Measurements from ENCODE around the gene RPA1. TPM values are rescaled to one million over a fixed set of nuclear protein-coding genes. Genes with fewer than 3 reads are reported as not detected.

RPA1 gene
- total RNA-seq, 1 experiment from 2014 or later: 198 TPM

- no peak for TF ChIP-seq ZBTB33 (IDR thresholded peaks at IDR 0.05; ENCODE audit: extremely low read depth, insufficient replicate concordance, low read length)
- no peak for TF ChIP-seq CBX3 (IDR thresholded peaks at IDR 0.05; ENCODE audit: low read depth)
- no peak for TF ChIP-seq ELF1 (IDR thresholded peaks at IDR 0.05; ENCODE audit: borderline replicate concordance, low read depth)
- TF ChIP-seq RAD21 (IDR thresholded peaks at IDR 0.05; ENCODE audit: low read depth): no peak
Measured at GRCh38 chr17:1916963-1917715, 87.3 kb downstream of the RPA1 start (continued).

DNA sequence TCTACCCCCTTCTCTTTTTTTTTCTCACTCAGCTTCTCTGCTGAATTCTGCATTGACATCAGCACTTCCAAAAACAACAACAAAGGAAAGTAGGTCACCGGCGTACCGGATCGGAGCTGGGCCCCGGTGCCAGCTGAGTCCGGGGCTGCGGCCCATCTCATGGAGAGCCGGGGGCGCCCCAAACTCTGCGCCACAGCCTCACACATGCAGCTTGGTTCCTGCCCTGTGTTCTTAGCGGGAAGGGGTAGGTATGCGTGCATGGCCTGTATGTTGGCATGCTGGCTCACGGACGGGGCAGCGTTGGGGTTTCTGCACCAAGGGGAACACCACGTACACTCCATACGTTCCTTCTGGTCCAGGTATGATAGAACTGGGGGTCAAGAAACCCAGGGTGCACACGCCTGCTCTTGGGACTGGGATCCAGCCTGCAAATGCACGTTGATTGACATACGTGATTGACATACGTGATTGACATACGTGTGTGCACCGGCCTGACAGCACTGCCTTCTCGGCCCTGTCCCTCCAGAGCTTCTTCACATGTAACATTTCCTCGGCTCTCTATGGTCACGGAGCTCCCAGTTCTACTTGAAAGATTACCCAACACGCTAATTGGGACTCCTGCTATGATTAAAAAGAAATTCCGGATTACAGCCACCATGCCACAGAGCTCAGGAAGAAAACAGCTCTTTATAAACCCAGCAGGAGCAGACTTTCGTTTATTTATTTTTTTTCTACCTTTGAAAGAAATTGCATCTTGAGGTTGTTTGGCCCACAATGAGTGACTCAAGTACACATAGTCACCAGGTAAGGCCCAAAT lies 88.7 kb downstream of the RPA1 start:
- Histone ChIP-seq H3K4me3 (replicated peaks in 1 of 2; ENCODE audit: low read depth in 1 of 2, low read length in 2 of 2) (no peak overlapping the region), H4K20me1 (ENCODE audit: insufficient read depth) (no peaks in the 10 kb centered on the region), H3K9me2 (ENCODE audit: insufficient read depth) (no peaks in the 10 kb centered on the region), H3K9ac (ENCODE audit: low read length) (no peak overlapping the region), H2AFZ (ENCODE audit: low read depth, low read length, poor library complexity, severe bottlenecking) (no peak overlapping the region), H3K27me3 (ENCODE audit: insufficient read depth, low read length) (no peaks in the 10 kb centered on the region), H3K27ac (ENCODE audit: low read depth, low read length) (no peak overlapping the region), H3K4me1 (ENCODE audit: control insufficient read depth in 1 of 2, insufficient read depth in 2 of 2, low read length in 2 of 2) (no peaks in the 10 kb centered on the region), H3K9me3 (ENCODE audit: control insufficient read depth in 1 of 2, insufficient read depth in 1 of 2, low read depth in 1 of 2, low read length in 2 of 2) (no peaks in the 10 kb centered on the region), H3K36me3 (ENCODE audit: control insufficient read depth in 1 of 2, insufficient read depth in 2 of 2, low read length in 2 of 2) (no peaks in the 10 kb centered on the region), H3K79me2 (ENCODE audit: insufficient read depth, low read length) (no peaks in the 10 kb centered on the region), H3K4me2 (ENCODE audit: low read length) (no peak overlapping the region)
- BruUV-seq (replicated peaks): no TSS peak
- ChIA-PET CTCF (interaction anchor here (1.4 kb wide), 1 partner anchor 10 kb away, joined by 5 read pairs; no protein-coding TSS in a partner anchor), POLR2A (no interaction called here), RAD21 (ENCODE audit: low non-redundant PET in 1 of 2, low total read pairs in 2 of 2, uncharacterized antibody in 2 of 2, unreplicated experiment in 2 of 2) (no interaction called here)
- TF ChIP-seq EGR1 (IDR thresholded peaks at IDR 0.05; ENCODE audit: low read depth): no peak
- TF ChIP-seq, protein P1, sequence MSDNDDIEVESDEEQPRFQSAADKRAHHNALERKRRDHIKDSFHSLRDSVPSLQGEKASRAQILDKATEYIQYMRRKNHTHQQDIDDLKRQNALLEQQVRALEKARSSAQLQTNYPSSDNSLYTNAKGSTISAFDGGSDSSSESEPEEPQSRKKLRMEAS (IDR thresholded peaks at IDR 0.05): no peak
- no peak for DNase-seq (ENCODE audit: low read depth, low spot score)
- intact Hi-C loops (cut with micrococcal nuclease): no loop called here
- no peak for ATAC-seq
